Measurements from ENCODE around the gene TSC2.

The TSC2 gene

DNA sequence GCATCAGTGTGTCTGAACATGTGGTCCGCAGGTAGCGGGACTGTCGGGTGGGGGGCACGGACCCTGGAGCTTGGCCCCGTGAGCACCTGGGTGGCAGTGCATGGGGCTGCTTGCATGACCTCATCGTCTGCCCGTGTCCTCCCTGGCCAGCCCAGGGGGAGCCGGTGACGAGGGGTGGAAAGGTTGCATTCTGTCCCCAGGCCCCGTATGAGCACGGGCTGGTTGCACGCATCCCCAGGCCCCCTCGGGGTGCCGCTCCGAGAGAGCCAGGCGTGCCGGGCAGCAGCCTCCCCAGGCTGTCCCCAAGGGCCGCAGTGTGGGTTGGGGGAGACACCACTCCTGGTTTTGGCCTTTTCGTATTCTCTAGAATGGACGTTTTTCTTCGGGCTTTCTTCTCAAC, 29.9 kb downstream of the TSC2 start:
- TF ChIP-seq TCF12 (IDR thresholded peaks at IDR 0.05; ENCODE audit: low read depth) (no peak), YY1 (IDR thresholded peaks at IDR 0.05; ENCODE audit: low read depth) (no peak), TAF1 (IDR thresholded peaks at IDR 0.05; ENCODE audit: low read depth) (no peak), FOXM1 (IDR thresholded peaks at IDR 0.05; ENCODE audit: borderline replicate concordance, low read depth) (no peak), EGR1 (IDR thresholded peaks at IDR 0.05) (no peak), NFIC (IDR thresholded peaks at IDR 0.05) (no peak), ZBTB7A (IDR thresholded peaks at IDR 0.05; ENCODE audit: low read depth) (no peak), RAD21 (IDR thresholded peaks at IDR 0.05; ENCODE audit: low read depth) (no peak), TEAD4 (IDR thresholded peaks at IDR 0.05) (no peak), CEBPB (IDR thresholded peaks at IDR 0.05) (no peak), CREB1 (IDR thresholded peaks at IDR 0.05; ENCODE audit: low read depth) (no peak)
- TF ChIP-seq, protein P1, sequence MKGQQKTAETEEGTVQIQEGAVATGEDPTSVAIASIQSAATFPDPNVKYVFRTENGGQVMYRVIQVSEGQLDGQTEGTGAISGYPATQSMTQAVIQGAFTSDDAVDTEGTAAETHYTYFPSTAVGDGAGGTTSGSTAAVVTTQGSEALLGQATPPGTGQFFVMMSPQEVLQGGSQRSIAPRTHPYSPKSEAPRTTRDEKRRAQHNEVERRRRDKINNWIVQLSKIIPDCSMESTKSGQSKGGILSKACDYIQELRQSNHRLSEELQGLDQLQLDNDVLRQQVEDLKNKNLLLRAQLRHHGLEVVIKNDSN (IDR thresholded peaks at IDR 0.05): no peak
- TF ChIP-seq, protein P2, sequence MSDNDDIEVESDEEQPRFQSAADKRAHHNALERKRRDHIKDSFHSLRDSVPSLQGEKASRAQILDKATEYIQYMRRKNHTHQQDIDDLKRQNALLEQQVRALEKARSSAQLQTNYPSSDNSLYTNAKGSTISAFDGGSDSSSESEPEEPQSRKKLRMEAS (IDR thresholded peaks at IDR 0.05): no peak

DNA sequence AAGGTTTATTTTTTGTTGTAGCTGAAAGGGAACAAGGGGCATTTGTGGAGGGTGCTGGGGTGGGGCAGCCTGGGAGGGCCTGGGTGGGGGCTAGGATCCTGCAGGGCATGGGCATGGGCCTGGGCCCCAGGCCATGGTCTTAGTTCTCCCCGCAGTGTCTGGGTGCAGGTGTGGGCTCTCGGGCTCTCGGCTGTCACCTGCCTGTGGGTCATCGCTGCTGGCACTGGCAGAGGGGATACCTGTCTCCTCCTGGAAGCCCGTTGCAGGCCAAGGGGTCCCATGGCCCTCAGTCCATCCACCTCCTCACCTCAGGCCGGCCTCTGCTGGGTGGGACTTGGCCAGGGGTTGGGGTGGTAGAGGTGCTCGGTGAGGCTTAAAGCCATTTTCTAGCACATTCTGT, 30.3 kb downstream of the TSC2 start:
- no peak for TF ChIP-seq EP300 (IDR thresholded peaks at IDR 0.05; ENCODE audit: borderline replicate concordance)
- TF ChIP-seq TAF1 (IDR thresholded peaks at IDR 0.05; ENCODE audit: low read depth): no peak
- TF ChIP-seq NFIC (IDR thresholded peaks at IDR 0.05): no peak
- TF ChIP-seq CREB1 (IDR thresholded peaks at IDR 0.05; ENCODE audit: low read depth): no peak
- no peak for TF ChIP-seq TEAD4 (IDR thresholded peaks at IDR 0.05)
- no peak for TF ChIP-seq ZBTB7A (IDR thresholded peaks at IDR 0.05; ENCODE audit: low read depth)
- TF ChIP-seq, protein P1 (IDR thresholded peaks at IDR 0.05): no peak

DNA sequence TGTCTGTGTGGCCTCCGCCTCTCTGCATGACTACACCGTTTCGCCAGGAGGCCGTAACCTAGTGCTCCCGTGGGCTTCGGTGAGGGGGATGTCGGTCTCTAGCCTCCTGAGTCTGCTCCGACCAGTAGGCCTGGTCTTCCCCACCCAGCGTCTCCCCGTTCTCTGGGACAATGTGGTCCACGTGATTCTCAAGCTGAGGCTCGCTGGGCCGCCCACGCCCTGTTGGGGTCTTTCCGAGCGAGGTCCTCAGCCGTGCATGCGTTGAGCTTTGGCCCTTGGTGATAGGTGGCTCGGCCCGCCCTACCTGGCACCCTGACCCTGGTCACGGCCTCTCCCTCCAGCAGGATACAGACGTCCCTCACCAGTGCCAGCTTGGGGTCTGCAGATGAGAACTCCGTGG, 30.9 kb downstream of the TSC2 start:
- TF ChIP-seq EGR1 (IDR thresholded peaks at IDR 0.05) (no peak), FOXM1 (IDR thresholded peaks at IDR 0.05; ENCODE audit: borderline replicate concordance, low read depth) (no peak), TAF1 (IDR thresholded peaks at IDR 0.05; ENCODE audit: low read depth) (no peak), CEBPB (IDR thresholded peaks at IDR 0.05) (no peak), TCF12 (IDR thresholded peaks at IDR 0.05; ENCODE audit: low read depth) (no peak), CREB1 (IDR thresholded peaks at IDR 0.05; ENCODE audit: low read depth) (no peak), NFIC (IDR thresholded peaks at IDR 0.05) (no peak), TEAD4 (IDR thresholded peaks at IDR 0.05) (no peak), EP300 (IDR thresholded peaks at IDR 0.05; ENCODE audit: borderline replicate concordance) (no peak), ZBTB7A (IDR thresholded peaks at IDR 0.05; ENCODE audit: low read depth) (no peak), RAD21 (IDR thresholded peaks at IDR 0.05; ENCODE audit: low read depth) (no peak), YY1 (IDR thresholded peaks at IDR 0.05; ENCODE audit: low read depth) (no peak)
- TF ChIP-seq, protein P1 (IDR thresholded peaks at IDR 0.05): no peak
- TF ChIP-seq, protein P3, sequence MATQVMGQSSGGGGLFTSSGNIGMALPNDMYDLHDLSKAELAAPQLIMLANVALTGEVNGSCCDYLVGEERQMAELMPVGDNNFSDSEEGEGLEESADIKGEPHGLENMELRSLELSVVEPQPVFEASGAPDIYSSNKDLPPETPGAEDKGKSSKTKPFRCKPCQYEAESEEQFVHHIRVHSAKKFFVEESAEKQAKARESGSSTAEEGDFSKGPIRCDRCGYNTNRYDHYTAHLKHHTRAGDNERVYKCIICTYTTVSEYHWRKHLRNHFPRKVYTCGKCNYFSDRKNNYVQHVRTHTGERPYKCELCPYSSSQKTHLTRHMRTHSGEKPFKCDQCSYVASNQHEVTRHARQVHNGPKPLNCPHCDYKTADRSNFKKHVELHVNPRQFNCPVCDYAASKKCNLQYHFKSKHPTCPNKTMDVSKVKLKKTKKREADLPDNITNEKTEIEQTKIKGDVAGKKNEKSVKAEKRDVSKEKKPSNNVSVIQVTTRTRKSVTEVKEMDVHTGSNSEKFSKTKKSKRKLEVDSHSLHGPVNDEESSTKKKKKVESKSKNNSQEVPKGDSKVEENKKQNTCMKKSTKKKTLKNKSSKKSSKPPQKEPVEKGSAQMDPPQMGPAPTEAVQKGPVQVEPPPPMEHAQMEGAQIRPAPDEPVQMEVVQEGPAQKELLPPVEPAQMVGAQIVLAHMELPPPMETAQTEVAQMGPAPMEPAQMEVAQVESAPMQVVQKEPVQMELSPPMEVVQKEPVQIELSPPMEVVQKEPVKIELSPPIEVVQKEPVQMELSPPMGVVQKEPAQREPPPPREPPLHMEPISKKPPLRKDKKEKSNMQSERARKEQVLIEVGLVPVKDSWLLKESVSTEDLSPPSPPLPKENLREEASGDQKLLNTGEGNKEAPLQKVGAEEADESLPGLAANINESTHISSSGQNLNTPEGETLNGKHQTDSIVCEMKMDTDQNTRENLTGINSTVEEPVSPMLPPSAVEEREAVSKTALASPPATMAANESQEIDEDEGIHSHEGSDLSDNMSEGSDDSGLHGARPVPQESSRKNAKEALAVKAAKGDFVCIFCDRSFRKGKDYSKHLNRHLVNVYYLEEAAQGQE (IDR thresholded peaks at IDR 0.05; ENCODE audit: low read depth): no peak
- TF ChIP-seq, protein P2 (IDR thresholded peaks at IDR 0.05): no peak

DNA sequence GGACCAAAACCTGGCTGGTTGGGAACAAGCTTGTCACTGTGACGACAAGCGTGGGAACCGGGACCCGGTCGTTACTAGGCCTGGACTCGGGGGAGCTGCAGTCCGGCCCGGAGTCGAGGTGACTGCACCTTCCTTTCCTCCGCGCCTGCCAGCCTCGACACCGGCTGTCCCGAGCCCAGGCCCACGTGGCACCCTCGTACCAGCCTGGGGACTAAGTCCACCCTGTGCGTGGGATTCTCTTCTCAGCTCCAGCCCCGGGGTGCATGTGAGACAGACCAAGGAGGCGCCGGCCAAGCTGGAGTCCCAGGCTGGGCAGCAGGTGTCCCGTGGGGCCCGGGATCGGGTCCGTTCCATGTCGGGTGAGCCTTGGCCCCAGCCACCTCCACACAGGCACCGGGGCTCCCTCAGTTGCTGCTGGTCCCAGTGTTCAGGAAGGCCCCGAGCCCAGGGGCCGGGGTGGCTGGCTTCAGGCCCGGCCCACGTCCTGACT, 31.6 kb downstream of the TSC2 start:
- TF ChIP-seq ZBTB7A (IDR thresholded peaks at IDR 0.05; ENCODE audit: low read depth) (no peak), FOXM1 (IDR thresholded peaks at IDR 0.05; ENCODE audit: borderline replicate concordance, low read depth) (no peak), TAF1 (IDR thresholded peaks at IDR 0.05; ENCODE audit: low read depth) (no peak), TEAD4 (IDR thresholded peaks at IDR 0.05) (no peak), RAD21 (IDR thresholded peaks at IDR 0.05; ENCODE audit: low read depth) (no peak)
- TF ChIP-seq, protein P3 (IDR thresholded peaks at IDR 0.05; ENCODE audit: low read depth): no peak

DNA sequence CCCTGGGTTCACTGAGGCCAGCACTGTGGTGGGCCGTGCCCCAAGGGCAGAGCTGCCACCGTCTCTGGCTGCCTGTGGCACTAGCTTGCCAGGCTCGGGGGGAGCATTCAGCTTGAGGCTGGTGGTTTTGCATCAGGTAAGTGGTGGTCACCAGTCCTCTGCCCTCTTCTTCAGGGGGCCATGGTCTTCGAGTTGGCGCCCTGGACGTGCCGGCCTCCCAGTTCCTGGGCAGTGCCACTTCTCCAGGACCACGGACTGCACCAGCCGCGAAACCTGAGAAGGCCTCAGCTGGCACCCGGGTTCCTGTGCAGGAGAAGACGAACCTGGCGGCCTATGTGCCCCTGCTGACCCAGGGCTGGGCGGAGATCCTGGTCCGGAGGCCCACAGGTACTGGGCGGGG, 32.2 kb downstream of the TSC2 start:
- TF ChIP-seq TEAD4 (IDR thresholded peaks at IDR 0.05): no peak
- TF ChIP-seq EP300 (IDR thresholded peaks at IDR 0.05; ENCODE audit: borderline replicate concordance): no peak
- no peak for TF ChIP-seq FOXM1 (IDR thresholded peaks at IDR 0.05; ENCODE audit: borderline replicate concordance, low read depth)
- TF ChIP-seq, protein P2 (IDR thresholded peaks at IDR 0.05): no peak
- TF ChIP-seq TCF12 (IDR thresholded peaks at IDR 0.05; ENCODE audit: low read depth): no peak
